H1 (cell line): Measurements from ENCODE around the gene MAPK8. TPM values are rescaled to one million over a fixed set of nuclear protein-coding genes. Genes with fewer than 3 reads are reported as not detected.

Experiments
- CTCF ChIA-PET: fragments of 300-600 bp; sonication (Branson Sonifier 250); formaldehyde crosslinking; loops from one replicate; lab custom pipeline; 2021; ENCODE audit not compliant: partially characterized antibody; lab: Charles Lee
- POLR2A ChIA-PET: fragments of 300-600 bp; sonication (Branson Sonifier 250); formaldehyde crosslinking; loops from one replicate; lab custom pipeline; 2021; ENCODE audit warnings: inconsistent platforms; ENCODE audit not compliant: partially characterized antibody; lab: Charles Lee
- DNase-seq, 2 experiments: peaks; one replicate each; pipeline versions ENCODE4 v3.0.0 to v3.0.0-alpha.2; 2010 to 2022; ENCODE audit warnings: low spot score in 2 of 2, low read depth in 1 of 2, mixed read lengths in 1 of 2
- FAIRE-seq: peaks from 2 replicates; lab custom pipeline; 2011; peaks lifted over from hg19 to GRCh38; lab: Jason Lieb, UNC
- H2AFZ ChIP-seq: 2 replicates; pipeline ENCODE4 v1.8.1; 2012; ENCODE audit warnings: low read length, inconsistent platforms
- H2AK5ac ChIP-seq: 2 replicates; pipeline ENCODE4 v1.6.1; 2013; ENCODE audit warnings: low read depth, low read length
- H2BK120ac ChIP-seq: replicated peaks from 2 replicates; pipeline ENCODE3; 2013; ENCODE audit warnings: low read depth, low read length, inconsistent platforms
- H2BK12ac ChIP-seq: 2 replicates; pipeline ENCODE4 v1.6.1; 2013; ENCODE audit warnings: low read depth, low read length
- H2BK15ac ChIP-seq: 2 replicates; pipeline ENCODE4 v1.6.1; 2013; ENCODE audit warnings: low read length
- H2BK20ac ChIP-seq: 2 replicates; pipeline ENCODE4 v1.6.1; 2013; ENCODE audit warnings: low read length
- H2BK5ac ChIP-seq: 2 replicates; pipeline ENCODE4 v1.6.1; 2013; ENCODE audit warnings: low read depth, low read length
- H3K14ac ChIP-seq: 2 replicates; pipeline ENCODE4 v1.6.1; 2013; ENCODE audit warnings: inconsistent platforms; ENCODE audit not compliant: insufficient read length
- H3K18ac ChIP-seq: 2 replicates; pipeline ENCODE4 v1.6.1; 2013; ENCODE audit warnings: low read length; ENCODE audit errors: extremely low read depth
- H3K23ac ChIP-seq: 2 replicates; pipeline ENCODE4 v1.6.1; 2013; ENCODE audit warnings: inconsistent platforms; ENCODE audit not compliant: insufficient read length
- H3K23me2 ChIP-seq: 2 replicates; pipeline ENCODE4 v1.6.1; 2013; ENCODE audit warnings: low read depth, low read length
- H3K27ac ChIP-seq: 2 replicates; pipeline ENCODE4 v1.6.1; 2011; ENCODE audit warnings: low read depth, low read length, inconsistent platforms
- H3K27me3 ChIP-seq, 4 experiments: replicated peaks in 1 of 4; 1 replicate in 1 of 4; 2 replicates in 3 of 4; pipeline versions ENCODE4 v1.6.1 to v1.8.1; 2011 to 2013; ENCODE audit warnings: low read length in 3 of 4, mild to moderate bottlenecking in 3 of 4, inconsistent platforms in 2 of 4, mixed read lengths in 2 of 4, moderate library complexity in 1 of 4; ENCODE audit not compliant: control insufficient read depth in 3 of 4, insufficient read depth in 3 of 4; ENCODE audit errors: extremely low read depth in 1 of 4
- H3K36me3 ChIP-seq, 4 experiments: 2 replicates each; pipeline versions ENCODE4 v1.6.1 to v1.8.1; 2011 to 2013; ENCODE audit warnings: mild to moderate bottlenecking in 4 of 4, low read length in 3 of 4, moderate library complexity in 2 of 4, control low read depth in 1 of 4, inconsistent platforms in 1 of 4; ENCODE audit not compliant: insufficient read depth in 4 of 4, control insufficient read depth in 2 of 4
- H3K4ac ChIP-seq: replicated peaks from 2 replicates; pipeline ENCODE3; 2013; ENCODE audit warnings: low read length, low read depth, mixed read lengths, inconsistent platforms; ENCODE audit not compliant: insufficient read length
- H3K4me1 ChIP-seq, 4 experiments: replicated peaks in 1 of 4; 1 replicate in 1 of 4; 2 replicates in 3 of 4; pipeline versions ENCODE4 v1.6.1 to v1.8.1; 2011 to 2013; ENCODE audit warnings: low read length in 3 of 4, inconsistent platforms in 2 of 4, mixed read lengths in 1 of 4; ENCODE audit not compliant: insufficient read depth in 4 of 4, control insufficient read depth in 3 of 4
- H3K4me2 ChIP-seq, 2 experiments: 2 replicates each; pipeline versions ENCODE4 v1.6.1 to v1.8.1; 2011 to 2013; ENCODE audit warnings: low read depth in 2 of 2, low read length in 2 of 2, control low read depth in 1 of 2, inconsistent platforms in 1 of 2, mild to moderate bottlenecking in 1 of 2; ENCODE audit not compliant: insufficient read depth in 1 of 2
- H3K4me3 ChIP-seq, 4 experiments: fragments of 200-600, 300-600 bp in 1 of 4; sonication (generic), shearing (Covaris generic), sonication (Bioruptor Twin) in 1 of 4; 2 replicates each; pipeline versions ENCODE4 v1.5.1 to v1.8.1; 2011 to 2016; ENCODE audit warnings: low read length in 4 of 4, low read depth in 3 of 4, control low read depth in 2 of 4, inconsistent platforms in 2 of 4, mild to moderate bottlenecking in 2 of 4, mixed read lengths in 1 of 4, moderate library complexity in 1 of 4; ENCODE audit not compliant: insufficient read depth in 2 of 4; ENCODE audit errors: extremely low read depth in 1 of 4
- H3K56ac ChIP-seq: replicated peaks from 2 replicates; pipeline ENCODE3; 2013; ENCODE audit warnings: low read depth, mild to moderate bottlenecking, mixed read lengths, low read length, inconsistent platforms; ENCODE audit not compliant: insufficient read length
- H3K79me1 ChIP-seq: 2 replicates; pipeline ENCODE4 v1.6.1; 2013; ENCODE audit warnings: low read depth, low read length, control low read depth
- H3K79me2 ChIP-seq, 2 experiments: 2 replicates each; pipeline versions ENCODE4 v1.6.1 to v1.8.1; 2012 to 2013; ENCODE audit warnings: low read length in 2 of 2, mild to moderate bottlenecking in 2 of 2, inconsistent platforms in 1 of 2; ENCODE audit not compliant: insufficient read depth in 2 of 2, control insufficient read depth in 1 of 2
- H3K9ac ChIP-seq, 4 experiments: replicated peaks in 1 of 4; 1 replicate in 1 of 4; 2 replicates in 3 of 4; pipeline versions ENCODE4 v1.6.1 to v1.8.1; 2011 to 2013; ENCODE audit warnings: low read depth in 3 of 4, low read length in 3 of 4, control low read depth in 2 of 4, mild to moderate bottlenecking in 2 of 4, moderate library complexity in 2 of 4, inconsistent platforms in 1 of 4; ENCODE audit errors: extremely low read depth in 1 of 4
- H3K9me3 ChIP-seq, 2 experiments: 2 replicates each; pipeline versions ENCODE4 v1.6.1 to v1.8.1; 2012 to 2013; ENCODE audit warnings: mild to moderate bottlenecking in 2 of 2, moderate library complexity in 2 of 2, control low read depth in 1 of 2, inconsistent platforms in 1 of 2, low read depth in 1 of 2, low read length in 1 of 2, mixed read lengths in 1 of 2; ENCODE audit not compliant: insufficient read depth in 2 of 2
- H4K20me1 ChIP-seq, 2 experiments: replicated peaks in 1 of 2; 2 replicates each; pipeline versions ENCODE3 to v1.8.1; 2011 to 2013; ENCODE audit warnings: inconsistent platforms in 2 of 2, low read length in 2 of 2, mild to moderate bottlenecking in 1 of 2; ENCODE audit not compliant: insufficient read depth in 2 of 2, control insufficient read depth in 1 of 2
- H4K5ac ChIP-seq: 2 replicates; pipeline ENCODE4 v1.6.1; 2013; ENCODE audit warnings: low read length, low read depth, mixed read lengths, inconsistent platforms; ENCODE audit not compliant: insufficient read length
- H4K8ac ChIP-seq: 2 replicates; pipeline ENCODE4 v1.8.0; 2013; ENCODE audit warnings: mild to moderate bottlenecking, moderate library complexity, low read length, inconsistent platforms; ENCODE audit not compliant: insufficient read depth; ENCODE audit errors: extremely low read depth
- H4K91ac ChIP-seq: replicated peaks from 2 replicates; pipeline ENCODE3; 2013; ENCODE audit warnings: low read length, mixed read lengths, inconsistent platforms; ENCODE audit not compliant: insufficient read length
- BACH1 ChIP-seq: IDR thresholded peaks from 2 replicates; pipeline ENCODE4 v1.6.1; 2012; ENCODE audit warnings: low read length, improper control_type of control experiment
- BCL11A ChIP-seq, 2 experiments: IDR thresholded peaks; one replicate each; pipeline ENCODE4 v1.6.1; 2011; ENCODE audit warnings: low read depth in 2 of 2, low read length in 2 of 2, mild to moderate bottlenecking in 2 of 2
- CBX5 ChIP-seq: fragments of 300-800, 300-1000 bp; sonication (generic); IDR thresholded peaks from 2 replicates; pipeline ENCODE4 v1.7.1; 2016; ENCODE audit warnings: antibody characterized with exemption, low read length, low read depth
- CBX8 ChIP-seq: fragments of 300-800, 300-1000 bp; sonication (generic); IDR thresholded peaks from 2 replicates; pipeline ENCODE4 v1.7.1; 2016; ENCODE audit warnings: low read depth, low read length, borderline replicate concordance
- EZH2 ChIP-seq: fragments of 200-600 bp; sonication (generic); IDR thresholded peaks from 2 replicates; pipeline ENCODE4 v1.7.1; 2012; ENCODE audit warnings: low read depth, mild to moderate bottlenecking, moderate library complexity, low read length, inconsistent platforms; ENCODE audit not compliant: severe bottlenecking
- HDAC2 ChIP-seq, 2 experiments: fragments of 300-600 bp in 1 of 2; sonication (generic) in 1 of 2; IDR thresholded peaks; 2 replicates each; pipeline ENCODE4 v1.6.1; 2011 to 2012; ENCODE audit warnings: low read depth in 2 of 2, low read length in 2 of 2, mild to moderate bottlenecking in 2 of 2, moderate library complexity in 2 of 2, borderline replicate concordance in 1 of 2, inconsistent platforms in 1 of 2
- HDAC6 ChIP-seq: IDR thresholded peaks from one replicate; pipeline ENCODE4 v1.7.1; 2012; ENCODE audit warnings: low read depth, mild to moderate bottlenecking, inconsistent platforms, low read length, moderate library complexity
- KDM4A ChIP-seq: IDR thresholded peaks from one replicate; pipeline ENCODE4 v1.7.1; 2012; ENCODE audit warnings: low read depth, mild to moderate bottlenecking, moderate library complexity, low read length, inconsistent platforms; ENCODE audit not compliant: severe bottlenecking
- RBBP5 ChIP-seq: IDR thresholded peaks from 2 replicates; pipeline ENCODE4 v1.7.1; 2012; ENCODE audit warnings: low read depth, mild to moderate bottlenecking, inconsistent platforms, low read length, moderate library complexity, borderline replicate concordance
- RNF2 ChIP-seq: fragments of 200-900, 300-1000 bp; sonication (generic); IDR thresholded peaks from 2 replicates; pipeline ENCODE4 v1.7.1; 2016; ENCODE audit warnings: borderline replicate concordance, low read depth, mild to moderate bottlenecking, antibody characterized with exemption, low read length; ENCODE audit not compliant: poor library complexity, severe bottlenecking; ENCODE audit errors: missing control alignments
- RXRA ChIP-seq: IDR thresholded peaks from 2 replicates; pipeline ENCODE4 v1.6.1; 2011; ENCODE audit warnings: low read depth, mild to moderate bottlenecking, low read length, moderate library complexity; ENCODE audit not compliant: insufficient read depth
- SP1 ChIP-seq: IDR thresholded peaks from 2 replicates; pipeline ENCODE4 v1.6.1; 2011; ENCODE audit warnings: low read depth, low read length
- SP2 ChIP-seq: IDR thresholded peaks from 2 replicates; pipeline ENCODE4 v1.6.1; 2012; ENCODE audit warnings: mild to moderate bottlenecking, low read length, inconsistent platforms
- ZNF274 ChIP-seq: IDR thresholded peaks from 2 replicates; pipeline ENCODE4 v1.7.0; 2012; ENCODE audit warnings: low read length, borderline replicate concordance; ENCODE audit errors: extremely low read depth
- WGBS, 2 experiments: shearing (Covaris generic) in 1 of 2; methylation state at CpG; one replicate each; pipeline versions ENCODE4 v1.1.6 to v1.1.7; 2013 to 2015; ENCODE audit warnings: low lambda C conversion rate in 2 of 2, mixed read lengths in 2 of 2, inconsistent platforms in 1 of 2, low coverage in 1 of 2, missing lambda C conversion rate in 1 of 2; ENCODE audit not compliant: insufficient replicate concordance in 2 of 2, insufficient coverage in 1 of 2, insufficient read length in 1 of 2; ENCODE audit errors: extremely low coverage in 1 of 2, missing lambda C conversion rate in 1 of 2; 5-methylcytosine and 5-hydroxymethylcytosine counted together
- polyA plus RNA-seq, 7 experiments: library from polyadenylated mRNA; depleted of rRNA in 3 of 7; stranded (reverse) in 5 of 7; unstranded in 2 of 7; fragments of >200 nt in 5 of 7; fragments of 200-250 nt in 2 of 7; gene quantifications; 1 replicate in 5 of 7; 2 replicates in 1 of 7; 4 replicates in 1 of 7; pipeline versions ENCODE4 v1.2.1 to v1.2.3, GENCODE V29; 2011 to 2013; ENCODE audit warnings: missing spikeins in 2 of 7, mixed read lengths in 2 of 7
- total RNA-seq: library from RNA; stranded (reverse); fragmentation: NEBNext Ultra II Directional; extraction: Animal tissue kit (Norgen Biotek cat#: 25700); gene quantifications from 2 replicates; pipeline ENCODE4 v1.2.1, GENCODE V29; 2021

The MAPK8 gene
- total and polyA plus RNA-seq, 2 of the 8 experiments (the other 6 are each of a cell fraction or from before 2014, with no cell fraction given) = 23.3 to 71.3 TPM

GRCh38 chr10:48482207-48482606 is 175.7 kb downstream of the MAPK8 start:
- no peaks in the 10 kb centered on the region for H3K23me2 ChIP-seq
- H2BK20ac ChIP-seq = no peak overlapping the region
- no peak overlapping the region for H3K9ac ChIP-seq
- H3K56ac ChIP-seq = no peak overlapping the region
- no peak overlapping the region for H3K18ac ChIP-seq
- H2BK5ac ChIP-seq = no peak overlapping the region
- H3K23ac ChIP-seq = no peak overlapping the region
- H3K79me2 ChIP-seq = no peaks in the 10 kb centered on the region
- no peaks in the 10 kb centered on the region for H4K20me1 ChIP-seq
- no peak overlapping the region for H3K4ac ChIP-seq
- H2AK5ac ChIP-seq = no peak overlapping the region
- no peak overlapping the region for H2BK12ac ChIP-seq
- no peaks in the 10 kb centered on the region for H3K36me3 ChIP-seq
- H2BK120ac ChIP-seq = no peak overlapping the region
- H3K27me3 ChIP-seq = no peaks in the 10 kb centered on the region
- no peak overlapping the region for H3K27ac ChIP-seq
- 80% methylated on average over 3 of the region's 3 CpGs; no CpG with 5 or more reads in 1 of the 2 experiments for WGBS, 2 experiments
- DNase-seq = no peak
- H3K9me3 ChIP-seq = no peaks in the 10 kb centered on the region
- no peak overlapping the region for H3K4me3 ChIP-seq
- CTCF ChIA-PET = interaction anchor here (1.5 to 1.6 kb wide), 2 partner anchors 24 to 132 kb away, joined by 3 to 6 read pairs; no protein-coding TSS in a partner anchor
- no peak for FAIRE-seq
- H2BK15ac ChIP-seq = no peak overlapping the region
- POLR2A ChIA-PET = interaction anchor here (1.5 kb wide), 1 partner anchor 10 kb away, joined by 3 read pairs; no protein-coding TSS in a partner anchor
- H2AFZ ChIP-seq = no peak overlapping the region
- no peak overlapping the region for H4K8ac ChIP-seq
- H3K4me2 ChIP-seq = no peak overlapping the region
- no peak overlapping the region for H4K5ac ChIP-seq
- H3K79me1 ChIP-seq = 0 out of 2 replicates have a peak, but pooled peaks cover 2% of the 10 kb centered on the region
- peaks cover 0 to 4% (median under 1%) of the 10 kb centered on the region in 4 experiments; a peak in 3 of 7 replicates for H3K4me1 ChIP-seq
- H3K14ac ChIP-seq = no peak overlapping the region
- H4K91ac ChIP-seq = no peak overlapping the region
- TF ChIP-seq SP2 = no peak
- TF ChIP-seq RBBP5 = no peak
- no peak for TF ChIP-seq HDAC2 (IDR thresholded peaks at IDR 0.05; ENCODE audit: borderline replicate concordance in 1 of 2, low read depth in 2 of 2, low read length in 2 of 2)
- TF ChIP-seq CBX8 = no peak
- no peak for TF ChIP-seq HDAC6
- TF ChIP-seq BACH1 = no peak
- no peak for TF ChIP-seq EZH2
- TF ChIP-seq KDM4A = no peak
- no peak for TF ChIP-seq CBX5
- TF ChIP-seq RXRA = no peak
- no peak for TF ChIP-seq SP1
- no peak for TF ChIP-seq ZNF274
- TF ChIP-seq RNF2 = no peak
- TF ChIP-seq BCL11A (IDR thresholded peaks at IDR 0.05; ENCODE audit: low read depth in 2 of 2, low read length in 2 of 2) = no peak
